Thoracic aorta (tissue), 2 donors: Measurements from ENCODE around the gene SHISA6. TPM values are rescaled to one million over a fixed set of nuclear protein-coding genes. Genes with fewer than 3 reads are reported as not detected.

Experiments
- ATAC-seq: fragments of 150-250 bp; one replicate; pipeline ENCODE4 v1.8.0; 2017; ENCODE audit warnings: low read depth; ENCODE audit not compliant: insufficient number of reproducible peaks, low FRiP score
- DNase-seq: peaks from one replicate; pipeline ENCODE4 v3.0.0-alpha.2; 2020; ENCODE audit warnings: low spot score
- H3K27ac ChIP-seq, 2 donors: fragments of 200-600 bp; sonication (generic); 1 replicate in 1 of 2; 2 replicates in 1 of 2; pipeline ENCODE4 v1.5.1; 2016; ENCODE audit warnings: mild to moderate bottlenecking in 2 of 2, moderate library complexity in 2 of 2
- H3K27me3 ChIP-seq: fragments of 200-600 bp; sonication (generic); replicated peaks from 2 replicates; pipeline ENCODE4 v1.6.0; 2016; ENCODE audit warnings: mild to moderate bottlenecking; ENCODE audit not compliant: insufficient read depth
- H3K36me3 ChIP-seq: fragments of 200-600 bp; sonication (generic); one replicate; pipeline ENCODE4 v1.5.1; 2016
- H3K4me1 ChIP-seq, 2 donors: fragments of 200-600 bp; sonication (generic); 1 replicate in 1 of 2; 2 replicates in 1 of 2; pipeline versions ENCODE4 v1.5.1 to v1.6.0; 2016; ENCODE audit warnings: low read depth in 2 of 2, mild to moderate bottlenecking in 1 of 2; ENCODE audit not compliant: control insufficient read depth in 1 of 2
- H3K4me3 ChIP-seq: fragments of 200-600 bp; sonication (generic); 2 replicates; pipeline ENCODE4 v1.5.1; 2016; ENCODE audit warnings: mild to moderate bottlenecking
- H3K9me3 ChIP-seq: fragments of 200-600 bp; sonication (generic); 2 replicates; pipeline ENCODE4 v1.5.1; 2016
- CTCF ChIP-seq: fragments of 200-600 bp; sonication (generic); IDR thresholded peaks from one replicate; pipeline ENCODE4 v1.5.1; 2019; ENCODE audit warnings: antibody characterized with exemption
- total RNA-seq, 2 donors: library from RNA; depleted of rRNA; stranded (reverse); fragments of >200 nt; gene quantifications; one replicate each; pipeline versions ENCODE4 v1.1.0 to v1.2.3, GENCODE V29; 2016

SHISA6 gene
- total RNA-seq, 2 donors from 2014 or later, result under 0.01 TPM; not detected in 1

GRCh38 chr17:11598274-11599221 is 357.5 kb downstream of the SHISA6 start, which contains the start of gene DNAH9:
Gene DNAH9, plus strand, starts transcription at chr17:11598470. Its CDS starts 29 bp downstream, at chr17:11598499.
- Histone ChIP-seq H3K36me3 (no peaks in the 10 kb centered on the region), H3K4me3 (peak within 1 kb of the TSS; percentile 74), H3K27me3 (no peaks in the 10 kb centered on the region), H3K9me3 (no peaks in the 10 kb centered on the region), H3K27ac (peak within 1 kb of the TSS in 1 of 2 donors; percentile 40), H3K4me1 (peaks cover 0 to 8% of the 10 kb centered on the region in 2 donors)
- peak; percentile 55 for DNase-seq
- ATAC-seq, result peak; percentile 65
- TF ChIP-seq CTCF, result no peak

- TF ChIP-seq CTCF, result no peak
- H3K4me3 ChIP-seq, result no peak overlapping the region
- no peak overlapping the region for H3K27ac ChIP-seq
- ATAC-seq (no peak), DNase-seq (no peak)
- no peaks in the 10 kb centered on the region for H3K36me3 ChIP-seq
- H3K27me3 ChIP-seq, result no peaks in the 10 kb centered on the region
- H3K9me3 ChIP-seq, result no peaks in the 10 kb centered on the region
- peaks cover 0 to 8% of the 10 kb centered on the region in 2 donors for H3K4me1 ChIP-seq
Measured at GRCh38 chr17:11601661-11602060, 360.6 kb downstream of the SHISA6 start.

GRCh38 chr17:11608396-11608795 is 367.4 kb downstream of the SHISA6 start:
- Histone ChIP-seq H3K27ac (no peak overlapping the region), H3K27me3 (no peaks in the 10 kb centered on the region), H3K9me3 (no peaks in the 10 kb centered on the region), H3K36me3 (no peaks in the 10 kb centered on the region), H3K4me1 (no peaks in the 10 kb centered on the region), H3K4me3 (no peak overlapping the region)
- no peak for TF ChIP-seq CTCF
- no peak for ATAC-seq
- no peak for DNase-seq

GRCh38 chr17:11610999-11611566 is 370.1 kb downstream of the SHISA6 start:
- Histone ChIP-seq H3K9me3 (no peaks in the 10 kb centered on the region), H3K27me3 (no peaks in the 10 kb centered on the region), H3K36me3 (no peaks in the 10 kb centered on the region), H3K4me3 (no peak overlapping the region), H3K27ac (no peak overlapping the region), H3K4me1 (no peaks in the 10 kb centered on the region)
- TF ChIP-seq CTCF, result no peak
- DNase-seq (no peak), ATAC-seq (no peak)

- no peak for TF ChIP-seq CTCF
- Histone ChIP-seq H3K27me3 (no peaks in the 10 kb centered on the region), H3K9me3 (no peaks in the 10 kb centered on the region), H3K4me3 (no peak overlapping the region), H3K36me3 (no peaks in the 10 kb centered on the region), H3K27ac (no peak overlapping the region), H3K4me1 (no peaks in the 10 kb centered on the region)
- DNase-seq (no peak), ATAC-seq (no peak)
Measured at GRCh38 chr17:11612956-11613355, 371.9 kb downstream of the SHISA6 start.
